ENCODE data around the gene COTL1. TPM values are rescaled to one million over a fixed set of nuclear protein-coding genes. Genes with fewer than 3 reads are reported as not detected.
A peak's percentile ranks its signal among the peaks of the same experiment; 100 is the strongest.

COTL1 gene
- total and polyA plus RNA-seq, 11 donors = 5.2 to 120 (median 11.0) TPM

GRCh38 chr16:84581158-84581557 lies 36.7 kb downstream of the COTL1 start:
- DNase-seq = peak in 1 of 5 donors; percentile 3
- WGBS, 4 donors = 90 to 95% (median 93%) methylated on average over 8 of the region's 8 CpGs
- intact Hi-C loops (cut with DNase I) = no loop called here

GRCh38 chr16:84579936-84580335 lies 37.9 kb downstream of the COTL1 start:
- WGBS, 4 donors = 92 to 95% (median 94%) methylated on average over 11 of the region's 11 CpGs
- Histone ChIP-seq H3K4me3 (no peak overlapping the region), H3K36me3 (peaks cover 0 to 34% (median 0%) of the 10 kb centered on the region in 9 donors), H3K27me3 (no peaks in the 10 kb centered on the region), H3K27ac (no peak overlapping the region), H3K4me1 (peaks cover 0 to 32% (median 0%) of the 10 kb centered on the region in 12 donors), H3K9me3 (no peaks in the 10 kb centered on the region)
- TF ChIP-seq CTCF (IDR thresholded peaks at IDR 0.05) (no peak), POLR2A (IDR thresholded peaks at IDR 0.05) (no peak)
- intact Hi-C loops (cut with DNase I) = no loop called here
- ATAC-seq (no peak), DNase-seq (peak in 1 of 5 donors; percentile 12)

More at GRCh38 chr16:84581158-84581557, 36.7 kb downstream of the COTL1 start:
- ATAC-seq = no peak
- Histone ChIP-seq H3K27ac (no peak overlapping the region), H3K4me3 (no peak overlapping the region), H3K4me1 (peaks cover 0 to 34% (median 0%) of the 10 kb centered on the region in 12 donors), H3K27me3 (no peaks in the 10 kb centered on the region), H3K9me3 (no peaks in the 10 kb centered on the region), H3K36me3 (peaks cover 0 to 34% (median 0%) of the 10 kb centered on the region in 9 donors)
- no peak for TF ChIP-seq CTCF (IDR thresholded peaks at IDR 0.05)
- TF ChIP-seq POLR2A (IDR thresholded peaks at IDR 0.05) = no peak

GRCh38 chr16:84578538-84579126 lies 39.2 kb downstream of the COTL1 start:
- Histone ChIP-seq H3K27me3 (no peaks in the 10 kb centered on the region), H3K36me3 (peaks cover 0 to 26% (median 0%) of the 10 kb centered on the region in 9 donors), H3K4me3 (no peak overlapping the region), H3K27ac (no peak overlapping the region), H3K4me1 (peaks cover 0 to 21% (median 0%) of the 10 kb centered on the region in 12 donors), H3K9me3 (no peaks in the 10 kb centered on the region)
- ATAC-seq (no peak), DNase-seq (peak in 1 of 5 donors; percentile 1)
- intact Hi-C loops (cut with DNase I) = no loop called here
- WGBS, 4 donors = 93 to 95% (median 94%) methylated on average over 6 of the region's 6 CpGs
- TF ChIP-seq CTCF (IDR thresholded peaks at IDR 0.05) (no peak), POLR2A (IDR thresholded peaks at IDR 0.05) (no peak)

GRCh38 chr16:84577034-84577803 lies 40.7 kb downstream of the COTL1 start:
- Histone ChIP-seq H3K9me3 (no peaks in the 10 kb centered on the region), H3K36me3 (peaks cover 0 to 16% (median 0%) of the 10 kb centered on the region in 9 donors), H3K27me3 (no peaks in the 10 kb centered on the region), H3K4me1 (peaks cover 0 to 21% (median 0%) of the 10 kb centered on the region in 12 donors), H3K4me3 (no peak overlapping the region), H3K27ac (no peak overlapping the region)
- 80 to 86% (median 84%) methylated on average over 15 of the region's 15 CpGs for WGBS, 4 donors
- no peak for ATAC-seq
- DNase-seq = no peak
- no peak for TF ChIP-seq CTCF (IDR thresholded peaks at IDR 0.05)
- TF ChIP-seq POLR2A (IDR thresholded peaks at IDR 0.05) = no peak
- intact Hi-C loops (cut with DNase I) = no loop called here

Data from heart left ventricle (tissue), 16 donors.